ENCODE data around the gene KRT78. TPM values are rescaled to one million over a fixed set of nuclear protein-coding genes. Genes with fewer than 3 reads are reported as not detected.

The KRT78 gene
- total and polyA plus RNA-seq, 2 donors (not counting 1 experiment from before 2014, with no cell fraction given), result not detected

DNA sequence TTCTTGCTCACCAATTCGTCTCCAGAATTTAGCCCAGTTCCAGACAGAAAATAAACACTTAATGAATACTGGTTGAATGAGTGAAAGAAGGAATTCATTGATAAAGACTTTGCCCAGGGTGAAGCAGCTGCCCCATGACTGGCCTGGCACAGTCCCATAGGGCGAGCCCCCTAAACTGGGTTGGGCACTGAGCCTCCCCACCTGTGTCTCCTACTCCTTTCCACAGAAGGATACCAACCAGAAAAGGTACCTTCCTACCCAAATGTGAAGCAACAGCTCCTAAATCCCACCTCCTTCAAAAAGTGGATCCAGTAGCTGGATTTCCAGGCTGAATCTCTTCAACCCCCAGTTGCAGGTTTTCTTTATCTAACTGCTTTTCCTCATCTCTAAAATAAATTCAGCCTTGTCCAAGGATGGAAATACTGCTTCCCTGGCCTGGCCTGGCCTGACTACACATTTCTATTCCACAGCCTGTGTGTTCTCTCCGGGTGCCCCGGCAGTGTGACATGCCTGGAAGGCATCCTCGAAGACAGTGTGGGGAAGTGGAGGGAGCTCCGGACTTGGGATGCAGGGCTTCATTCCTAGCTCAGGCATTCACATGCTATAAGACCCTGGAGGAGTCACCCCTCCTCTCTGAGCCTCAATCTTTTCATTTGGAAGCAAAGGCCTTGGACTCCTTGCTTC lies 60.5 kb downstream of the KRT78 start:
- Histone ChIP-seq H3K27ac (ENCODE audit: low read length in 2 of 2) (no peak overlapping the region), H3K27me3 (replicated peaks in 1 of 4; ENCODE audit: control extremely low read depth in 1 of 4, control insufficient read depth in 3 of 4, insufficient read depth in 4 of 4, low read length in 3 of 4) (peaks cover 0 to 13% (median 5%) of the 10 kb centered on the region in 4 experiments), H4K20me1 (ENCODE audit: control insufficient read depth, insufficient read depth, low read length, poor library complexity, severe bottlenecking) (no peaks in the 10 kb centered on the region), H3K4me3 (ENCODE audit: control extremely low read depth in 1 of 5, extremely low read depth in 1 of 5, insufficient read depth in 1 of 5, low read depth in 2 of 5, low read length in 4 of 5) (no peak overlapping the region), H3K4me1 (ENCODE audit: control insufficient read depth in 2 of 2, insufficient read depth in 2 of 2, low read length in 2 of 2) (no peaks in the 10 kb centered on the region), H3K9me3 (ENCODE audit: control extremely low read depth in 1 of 3, control insufficient read depth in 2 of 3, insufficient read depth in 1 of 3, low read length in 2 of 3) (peaks cover 0 to 5% (median 0%) of the 10 kb centered on the region in 3 donors), H3K4me2 (replicated peaks; ENCODE audit: low read depth, low read length, poor library complexity, severe bottlenecking) (no peak overlapping the region), H3K36me3 (replicated peaks in 1 of 2; ENCODE audit: control extremely low read depth in 1 of 2, control insufficient read depth in 1 of 2, extremely low read depth in 1 of 2, insufficient read depth in 2 of 2, low read length in 1 of 2) (no peaks in the 10 kb centered on the region), H3K79me2 (ENCODE audit: control insufficient read depth, insufficient read depth, low read length) (no peaks in the 10 kb centered on the region), H3K9ac (ENCODE audit: low read length) (no peak overlapping the region), H2AFZ (ENCODE audit: insufficient read depth, low read depth, low read length, poor library complexity, severe bottlenecking) (no peak overlapping the region)
- Mint-ChIP-seq H3K9me3 (ENCODE audit: insufficient read depth) (peaks cover 2% of the 10 kb centered on the region), H3K4me1 (no peaks in the 10 kb centered on the region), H3K4me3 (no peak overlapping the region), H3K27me3 (peaks cover 47% of the 10 kb centered on the region), H3K27ac (no peak overlapping the region)
- ATAC-seq (ENCODE audit: low read depth) (no peak), DNase-seq (no peak)
- intact Hi-C loops (cut with micrococcal nuclease), result no loop called here
- no peak for TF ChIP-seq EZH2 (IDR thresholded peaks at IDR 0.05; ENCODE audit: borderline replicate concordance, insufficient read depth, low read depth, low read length, poor library complexity, severe bottlenecking)
- TF ChIP-seq, protein P1, sequence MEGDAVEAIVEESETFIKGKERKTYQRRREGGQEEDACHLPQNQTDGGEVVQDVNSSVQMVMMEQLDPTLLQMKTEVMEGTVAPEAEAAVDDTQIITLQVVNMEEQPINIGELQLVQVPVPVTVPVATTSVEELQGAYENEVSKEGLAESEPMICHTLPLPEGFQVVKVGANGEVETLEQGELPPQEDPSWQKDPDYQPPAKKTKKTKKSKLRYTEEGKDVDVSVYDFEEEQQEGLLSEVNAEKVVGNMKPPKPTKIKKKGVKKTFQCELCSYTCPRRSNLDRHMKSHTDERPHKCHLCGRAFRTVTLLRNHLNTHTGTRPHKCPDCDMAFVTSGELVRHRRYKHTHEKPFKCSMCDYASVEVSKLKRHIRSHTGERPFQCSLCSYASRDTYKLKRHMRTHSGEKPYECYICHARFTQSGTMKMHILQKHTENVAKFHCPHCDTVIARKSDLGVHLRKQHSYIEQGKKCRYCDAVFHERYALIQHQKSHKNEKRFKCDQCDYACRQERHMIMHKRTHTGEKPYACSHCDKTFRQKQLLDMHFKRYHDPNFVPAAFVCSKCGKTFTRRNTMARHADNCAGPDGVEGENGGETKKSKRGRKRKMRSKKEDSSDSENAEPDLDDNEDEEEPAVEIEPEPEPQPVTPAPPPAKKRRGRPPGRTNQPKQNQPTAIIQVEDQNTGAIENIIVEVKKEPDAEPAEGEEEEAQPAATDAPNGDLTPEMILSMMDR (IDR thresholded peaks at IDR 0.05), result no peak
- 67% methylated on average over 1 of the region's 6 CpGs for WGBS (ENCODE audit: insufficient coverage)
- POLR2A ChIA-PET, result no interaction called here
- CTCF ChIA-PET, result no interaction called here

Other genes starting within 250 kb of the KRT78 start
- gene KRT72, start 247.5 kb downstream of the KRT78 start, total RNA-seq, result not detected in 2 replicates
- 0.04 and 0.49 TPM in 2 replicates for gene KRT72, start 247.5 kb downstream of the KRT78 start, polyA plus RNA-seq
- gene KRT73, start 230.4 kb downstream of the KRT78 start, total RNA-seq, result not detected in 2 replicates
- gene KRT73, start 230.4 kb downstream of the KRT78 start, polyA plus RNA-seq, result 0.07 and 0.36 TPM in 2 replicates
- gene KRT2, start 196.8 kb downstream of the KRT78 start, total RNA-seq, result not detected in 2 replicates
- 0.04 TPM in 2 replicates for gene KRT2, start 196.8 kb downstream of the KRT78 start, polyA plus RNA-seq
- not detected in 2 replicates for gene KRT1, start 168.6 kb downstream of the KRT78 start, total RNA-seq
- 0.07 TPM in 1 of 2 replicates, not detected in the other for gene KRT1, start 168.6 kb downstream of the KRT78 start, polyA plus RNA-seq
- not detected in 2 replicates for gene KRT77, start 145.5 kb downstream of the KRT78 start, total RNA-seq
- gene KRT77, start 145.5 kb downstream of the KRT78 start, polyA plus RNA-seq, result not detected in 2 replicates
- gene KRT76, start 71.6 kb downstream of the KRT78 start, total RNA-seq, result not detected in 2 replicates
- not detected in 2 replicates for gene KRT76, start 71.6 kb downstream of the KRT78 start, polyA plus RNA-seq
- gene KRT3, start 52.9 kb downstream of the KRT78 start, total RNA-seq, result not detected in 2 replicates
- gene KRT3, start 52.9 kb downstream of the KRT78 start, polyA plus RNA-seq, result not detected in 2 replicates
- not detected in 2 replicates for gene KRT4, start 34.9 kb downstream of the KRT78 start, total RNA-seq
- gene KRT4, start 34.9 kb downstream of the KRT78 start, polyA plus RNA-seq, result not detected in 2 replicates
- gene KRT79, start 14.7 kb downstream of the KRT78 start, total RNA-seq, result not detected in 2 replicates
- gene KRT79, start 14.7 kb downstream of the KRT78 start, polyA plus RNA-seq, result not detected in 2 replicates
- 0.83 and 0.94 TPM in 2 replicates for gene KRT8, start 56.1 kb upstream of the KRT78 start, total RNA-seq
- gene KRT8, start 56.1 kb upstream of the KRT78 start, polyA plus RNA-seq, result 0.23 and 0.24 TPM in 2 replicates
- 4.3 and 4.7 TPM in 2 replicates for gene KRT18, start 100.1 kb upstream of the KRT78 start, total RNA-seq
- 3.3 TPM in 2 replicates for gene KRT18, start 100.1 kb upstream of the KRT78 start, polyA plus RNA-seq
- gene EIF4B, start 157.5 kb upstream of the KRT78 start, total RNA-seq, result 631 and 674 TPM in 2 replicates
- gene EIF4B, start 157.5 kb upstream of the KRT78 start, polyA plus RNA-seq, result 252 and 286 TPM in 2 replicates
- gene TNS2, start 201.1 kb upstream of the KRT78 start, total RNA-seq, result 0.24 and 1.3 TPM in 2 replicates
- gene TNS2, start 201.1 kb upstream of the KRT78 start, polyA plus RNA-seq, result 0.32 and 0.60 TPM in 2 replicates
- 39.8 and 43.3 TPM in 2 replicates for gene SPRYD3, start 230.4 kb upstream of the KRT78 start, total RNA-seq
- 15.9 and 16.3 TPM in 2 replicates for gene SPRYD3, start 230.4 kb upstream of the KRT78 start, polyA plus RNA-seq
- gene IGFBP6, start 248.7 kb upstream of the KRT78 start, total RNA-seq, result not detected in 2 replicates
- 0.30 TPM in 1 of 2 replicates, not detected in the other for gene IGFBP6, start 248.7 kb upstream of the KRT78 start, polyA plus RNA-seq